Left forelimb (tissue), 1 donor: ENCODE measurements around the gene SSBP1.
"Not testable (repeated sequence)": the region's sequence is repeated elsewhere in the genome, so short reads cannot be mapped to it uniquely, and the experiment has no call there.

Experiments
- DNase-seq: peaks from one replicate; pipeline ENCODE4 v3.0.0-alpha.2; 2018; ENCODE audit warnings: low spot score

Gene SSBP1

GRCh38 chr7:141709318-141709717 lies 28.8 kb upstream of the SSBP1 start:
- DNase-seq = no peak

DNA sequence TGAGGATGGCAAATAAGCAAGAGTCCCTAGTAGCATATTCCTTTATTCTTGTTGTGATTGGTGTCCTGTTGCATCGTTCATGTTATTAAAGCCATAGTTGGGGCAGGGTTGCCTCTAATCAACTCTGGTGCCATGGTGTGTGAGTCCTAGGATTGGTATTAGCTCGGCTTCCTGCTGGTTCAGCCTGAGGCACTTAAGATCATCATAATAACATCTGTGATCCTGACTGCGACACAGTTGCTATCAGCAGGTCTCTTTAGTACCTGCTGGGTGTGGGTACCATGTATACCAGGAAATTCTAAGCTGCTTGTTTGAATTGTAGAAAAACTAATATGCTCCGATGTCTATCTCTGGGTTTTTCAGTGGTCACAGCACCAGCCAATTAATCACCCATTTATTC lies 28.4 kb upstream of the SSBP1 start:
- DNase-seq = no peak

DNA sequence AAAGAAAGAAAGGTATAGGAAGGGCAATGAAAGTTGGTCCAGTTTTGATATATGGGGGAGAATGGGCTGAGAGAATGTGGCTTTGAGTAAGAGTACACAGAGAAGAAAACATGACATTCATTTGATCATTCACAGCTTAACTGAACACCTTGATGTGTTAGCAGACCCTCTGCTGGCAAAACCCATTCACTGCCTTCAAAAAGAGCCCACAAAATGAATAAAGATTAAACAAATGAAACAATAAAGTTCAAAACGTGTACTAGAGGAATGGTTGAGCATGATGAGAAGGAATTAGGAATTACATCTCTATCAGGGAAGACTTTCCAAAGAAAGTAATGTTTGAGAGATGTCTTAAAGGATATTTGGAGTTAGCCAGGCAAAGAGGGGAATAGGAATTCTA lies 27.9 kb upstream of the SSBP1 start:
- DNase-seq = no peak

GRCh38 chr7:141712603-141713255 lies 25.4 kb upstream of the SSBP1 start:
- DNase-seq = no peak

- DNase-seq = no peak
Observed at GRCh38 chr7:141713890-141714289, 24.3 kb upstream of the SSBP1 start.

DNA sequence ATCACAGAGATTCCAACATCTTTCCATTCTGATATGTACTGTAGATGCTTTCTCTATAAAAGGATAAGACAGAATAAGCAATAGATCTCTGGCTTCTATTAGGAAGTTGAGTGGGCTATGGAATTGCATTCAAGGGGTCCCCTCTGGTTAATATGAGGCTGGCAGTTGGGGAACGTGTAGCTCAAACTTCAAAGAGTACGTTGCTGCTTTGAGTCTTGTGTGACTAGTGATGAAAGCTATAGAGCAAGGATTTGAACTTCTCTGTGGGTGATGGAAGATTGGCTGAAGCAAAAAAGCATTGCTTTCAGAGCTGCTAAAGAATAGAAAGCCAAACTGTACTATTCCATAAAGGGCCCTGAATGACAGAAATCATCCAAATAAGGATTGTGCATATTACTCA lies 23.6 kb upstream of the SSBP1 start:
- DNase-seq = no peak

- no peak for DNase-seq
Observed at GRCh38 chr7:141715018-141715417, 23.1 kb upstream of the SSBP1 start.

DNA sequence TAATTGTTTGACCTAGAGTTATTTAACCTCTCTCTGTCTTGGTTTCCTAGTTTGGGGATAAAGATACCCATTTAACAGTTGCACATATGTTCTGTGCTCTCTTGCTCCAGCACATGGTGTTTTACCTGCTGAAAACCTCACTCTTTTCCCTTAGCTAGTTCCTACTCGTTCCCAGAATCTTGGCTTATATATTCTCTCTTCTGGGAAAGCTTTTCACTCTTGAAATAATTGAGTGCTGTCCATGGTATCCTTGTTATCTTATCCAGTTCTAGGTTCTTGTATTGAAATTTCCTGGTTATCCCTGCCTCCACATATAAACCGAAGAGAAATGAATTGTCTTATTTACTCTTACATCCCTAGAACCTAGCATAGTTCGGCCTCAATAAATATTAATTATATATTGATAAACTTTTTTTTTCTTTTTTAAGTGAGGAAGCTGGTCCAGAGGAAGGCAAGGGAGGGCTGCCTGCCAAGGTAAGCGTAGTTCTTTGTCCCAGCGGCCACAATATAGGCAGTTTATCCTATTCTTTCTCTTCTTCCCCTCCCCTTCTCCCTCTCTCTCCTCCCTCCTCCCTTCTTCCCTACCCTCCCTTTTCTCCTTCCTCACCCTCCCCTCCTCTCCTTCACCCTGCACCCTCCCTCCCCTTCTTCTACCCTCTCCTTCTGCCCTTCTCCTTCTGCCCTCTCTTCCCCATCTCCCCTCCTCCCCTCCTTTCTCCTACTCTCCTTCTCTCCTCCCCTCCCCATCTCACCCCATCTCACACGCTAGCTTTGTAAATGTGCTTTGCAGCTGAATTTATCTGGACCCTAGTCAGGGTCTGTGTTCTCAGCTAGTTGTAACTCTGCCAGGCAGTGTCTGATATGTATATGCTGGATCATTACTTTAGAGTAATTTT lies 22.1 kb upstream of the SSBP1 start:
- DNase-seq = no peak

DNA sequence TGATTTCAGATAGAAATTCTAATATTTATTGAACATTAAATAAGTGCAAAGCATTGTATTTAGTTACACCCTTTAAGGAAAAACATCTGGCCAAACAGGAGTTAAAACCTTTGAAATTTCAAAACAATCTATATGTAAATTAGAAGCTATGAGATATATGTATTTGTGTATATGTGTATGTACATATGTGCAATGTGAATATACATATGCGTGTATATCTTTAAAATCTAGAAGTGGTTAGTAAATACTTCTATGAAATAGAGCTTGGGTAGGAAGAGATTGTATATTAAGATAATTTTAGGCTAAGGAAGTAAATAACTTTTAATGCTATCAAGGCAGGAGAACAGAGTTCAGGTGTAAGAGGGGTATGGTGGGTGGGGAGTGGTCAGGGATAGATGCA lies 20.7 kb upstream of the SSBP1 start:
- no peak for DNase-seq

DNA sequence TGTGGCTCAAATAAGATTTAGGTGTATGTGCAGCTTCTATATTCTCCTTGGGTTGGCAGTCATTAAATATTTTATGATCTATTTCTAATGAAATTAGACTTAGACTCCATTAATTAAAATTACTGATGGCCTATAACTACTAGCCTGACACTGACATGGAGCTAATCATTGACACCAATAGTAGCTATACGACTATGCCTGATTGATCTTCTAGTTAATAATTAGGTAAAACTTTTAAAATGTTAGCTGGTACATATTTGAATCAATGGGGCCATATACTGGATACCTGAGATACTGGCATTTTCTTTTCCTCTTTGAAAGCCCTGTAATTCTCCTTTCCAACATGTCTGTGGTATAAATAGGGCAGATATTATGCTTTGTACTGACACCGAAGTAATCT lies 15.6 kb upstream of the SSBP1 start:
- no peak for DNase-seq

DNA sequence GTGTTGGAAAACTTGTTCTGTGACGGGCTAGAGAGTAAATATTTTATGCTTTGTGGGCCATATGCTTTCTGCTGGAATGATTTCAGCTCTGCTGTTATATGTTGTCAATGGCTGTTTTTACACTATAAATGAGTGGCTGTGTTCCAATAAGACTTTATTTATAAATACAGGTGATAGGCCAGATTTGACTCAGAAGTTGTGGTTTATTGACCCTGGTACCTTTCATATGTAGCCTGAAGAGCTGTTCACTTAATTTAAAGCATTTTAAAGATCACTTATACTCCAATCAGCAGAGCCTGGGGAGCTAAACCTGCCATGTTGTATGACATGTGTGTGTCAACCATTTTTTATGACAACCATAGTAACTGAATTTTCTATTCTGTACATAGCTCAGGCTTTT lies 9.1 kb upstream of the SSBP1 start:
- no peak for DNase-seq

DNA sequence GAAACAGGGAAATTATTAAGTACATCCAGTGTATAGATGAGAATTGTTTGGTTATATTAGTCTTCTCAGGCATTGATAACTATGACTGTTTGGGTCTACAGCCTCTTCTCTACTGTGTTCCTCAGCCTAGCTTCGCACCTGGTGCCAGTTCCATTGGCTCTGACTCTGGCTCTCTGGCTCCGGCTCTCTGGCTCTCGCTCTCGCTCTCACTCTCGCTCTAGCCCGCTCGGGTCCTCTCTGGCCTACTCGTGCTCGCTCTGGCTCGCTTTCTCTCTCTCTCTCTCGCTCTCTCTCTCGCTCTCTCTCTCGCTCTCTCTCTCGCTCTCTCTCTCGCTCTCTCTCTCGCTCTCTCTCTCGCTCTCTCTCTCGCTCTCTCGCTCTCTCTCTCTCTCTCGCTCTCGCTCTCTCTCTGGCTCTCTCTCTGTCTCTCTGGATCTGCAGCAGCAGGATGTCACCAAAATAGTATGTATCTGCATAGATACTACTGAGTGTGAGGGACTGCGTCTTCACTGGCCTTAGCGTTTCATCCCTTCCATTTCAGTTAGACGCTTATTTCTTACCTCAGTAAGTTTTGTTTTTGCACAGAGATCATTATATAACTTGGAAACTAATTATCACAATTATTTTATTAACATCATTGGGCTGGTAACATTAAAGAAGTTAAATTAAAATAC lies 6.5 kb upstream of the SSBP1 start:
- no peak for DNase-seq

DNA sequence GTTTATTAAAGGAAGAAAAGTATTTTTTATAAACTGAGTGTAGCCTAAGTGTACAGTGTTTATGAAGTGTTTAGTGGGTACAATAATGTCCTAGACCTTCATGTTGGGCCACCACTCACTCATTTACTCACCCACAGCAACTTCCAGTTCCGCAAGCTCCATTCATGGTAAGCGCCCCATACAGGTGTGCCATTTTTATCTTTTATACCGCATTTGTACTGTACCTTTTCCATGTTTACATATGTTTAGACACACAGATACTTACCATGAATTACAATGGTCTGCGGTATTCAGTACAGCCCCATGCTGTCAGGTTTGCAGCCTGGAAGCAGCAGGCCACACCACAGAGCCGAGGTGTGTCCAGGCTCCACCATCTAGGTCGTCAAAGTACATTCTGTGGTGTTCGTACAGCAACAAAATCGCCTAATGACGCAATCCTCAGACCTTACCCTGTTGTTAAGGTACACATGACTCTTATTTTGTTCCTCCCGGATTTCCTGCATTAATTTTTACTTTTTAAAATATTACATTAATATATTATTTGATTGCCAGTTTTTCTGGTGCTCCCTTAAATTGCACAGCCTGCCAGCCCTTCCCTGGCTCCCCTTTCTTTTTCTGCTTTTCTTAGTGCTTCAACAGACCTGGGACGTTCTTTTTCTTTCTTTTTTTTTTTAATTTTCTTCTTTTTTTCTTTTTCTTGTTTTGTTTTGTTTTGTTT lies 881 bp upstream of the SSBP1 start:
- no peak for DNase-seq

- no peak for DNase-seq
Observed at GRCh38 chr7:141738592-141739013, 445 bp downstream of the SSBP1 start.

DNA sequence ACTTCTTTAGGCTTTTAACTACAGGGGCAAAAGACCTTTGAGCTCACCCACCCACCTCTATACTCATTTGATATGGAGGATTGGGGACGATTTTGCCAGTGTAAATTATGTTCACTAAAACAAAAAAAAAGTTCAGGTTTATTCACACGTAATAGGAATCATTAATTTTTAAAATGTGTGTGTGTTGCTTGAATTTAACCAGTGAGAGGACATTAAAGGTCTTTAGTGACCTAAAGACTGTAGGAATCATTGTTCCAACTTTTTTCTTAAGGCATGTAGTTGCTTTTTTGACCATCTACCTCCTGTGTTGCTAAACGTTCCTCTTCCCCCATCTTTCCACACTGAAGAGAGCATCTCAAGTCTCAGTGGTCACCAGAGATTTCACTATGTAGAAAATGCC lies 1.1 kb downstream of the SSBP1 start:
- DNase-seq = no peak

GRCh38 chr7:141742229-141742628 lies 4.1 kb downstream of the SSBP1 start:
- no peak for DNase-seq

GRCh38 chr7:141744131-141744530 lies 6.0 kb downstream of the SSBP1 start:
- DNase-seq = no peak

GRCh38 chr7:141748396-141748795 lies 10.2 kb downstream of the SSBP1 start:
- no peak for DNase-seq

DNA sequence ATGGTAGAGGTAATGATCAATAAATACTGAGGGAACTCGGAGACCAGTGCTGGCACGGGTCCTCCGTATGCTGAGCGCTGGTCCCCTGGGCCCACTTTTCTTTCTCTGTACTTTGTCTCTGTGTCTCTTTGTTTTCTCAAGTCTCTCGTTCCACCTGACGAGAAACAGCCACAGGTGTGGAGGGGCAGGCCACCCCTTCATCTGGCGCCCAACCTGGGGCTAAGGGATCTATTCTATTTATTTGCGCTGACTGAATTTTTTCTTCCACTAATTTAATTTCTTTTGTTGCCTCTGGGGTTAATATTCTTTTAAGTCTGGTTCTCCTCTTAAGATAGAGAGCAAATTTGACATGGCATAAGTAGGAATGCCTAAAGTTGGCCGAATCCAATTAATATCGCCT lies 13.7 kb downstream of the SSBP1 start:
- DNase-seq = not testable (repeated sequence)

- DNase-seq = no peak
Observed at GRCh38 chr7:141752634-141753033, 14.5 kb downstream of the SSBP1 start.

- DNase-seq = no peak
Observed at GRCh38 chr7:141754939-141755338, 16.8 kb downstream of the SSBP1 start.

- no peak for DNase-seq
Observed at GRCh38 chr7:141763797-141764196, 25.6 kb downstream of the SSBP1 start, which contains the start of gene TAS2R3. TAS2R3 (plus strand) TSS chr7:141764097; CDS start chr7:141764159, 62 bp downstream.
